Measurements from ENCODE around the gene PRDM15.

The PRDM15 gene

GRCh38 chr21:41883582-41883981, 4.4 kb upstream of the PRDM15 start:
- DNase-seq, result no peak

- DNase-seq, result no peak
Measured at GRCh38 chr21:41881051-41881450, 1.9 kb upstream of the PRDM15 start.

- no peak for DNase-seq
Measured at GRCh38 chr21:41880153-41880552, 1.0 kb upstream of the PRDM15 start.

GRCh38 chr21:41878831-41879189, 334 bp downstream of the PRDM15 start:
- DNase-seq, result peak; percentile 85

GRCh38 chr21:41877901-41878830, 978 bp downstream of the PRDM15 start:
- DNase-seq, result peak; percentile 49

- peak; percentile 11 for DNase-seq
Measured at GRCh38 chr21:41876928-41877652, 2.1 kb downstream of the PRDM15 start.

GRCh38 chr21:41876396-41876795, 2.7 kb downstream of the PRDM15 start:
- no peak for DNase-seq

GRCh38 chr21:41875086-41875485, 4.1 kb downstream of the PRDM15 start:
- DNase-seq, result no peak

GRCh38 chr21:41874611-41875010, 4.5 kb downstream of the PRDM15 start:
- DNase-seq, result no peak

- DNase-seq, result no peak
Measured at GRCh38 chr21:41873426-41873825, 5.7 kb downstream of the PRDM15 start.

- DNase-seq, result no peak
Measured at GRCh38 chr21:41873005-41873404, 6.1 kb downstream of the PRDM15 start.

GRCh38 chr21:41871293-41872030, 7.7 kb downstream of the PRDM15 start:
- no peak for DNase-seq

- no peak for DNase-seq
Measured at GRCh38 chr21:41869771-41870170, 9.4 kb downstream of the PRDM15 start.

- no peak for DNase-seq
Measured at GRCh38 chr21:41868062-41868710, 11.0 kb downstream of the PRDM15 start.

- DNase-seq, result no peak
Measured at GRCh38 chr21:41867313-41867712, 11.8 kb downstream of the PRDM15 start.

- no peak for DNase-seq
Measured at GRCh38 chr21:41866274-41866809, 12.8 kb downstream of the PRDM15 start.

GRCh38 chr21:41865002-41865777, 14.0 kb downstream of the PRDM15 start:
- DNase-seq, result no peak

- no peak for DNase-seq
Measured at GRCh38 chr21:41864311-41865001, 14.7 kb downstream of the PRDM15 start.

GRCh38 chr21:41863439-41863740, 15.8 kb downstream of the PRDM15 start:
- DNase-seq, result no peak

- no peak for DNase-seq
Measured at GRCh38 chr21:41861987-41862386, 17.2 kb downstream of the PRDM15 start.

GRCh38 chr21:41861255-41861654, 17.9 kb downstream of the PRDM15 start:
- DNase-seq, result no peak
